ENCODE results near the gene KLHL21.

KLHL21 gene

DNA sequence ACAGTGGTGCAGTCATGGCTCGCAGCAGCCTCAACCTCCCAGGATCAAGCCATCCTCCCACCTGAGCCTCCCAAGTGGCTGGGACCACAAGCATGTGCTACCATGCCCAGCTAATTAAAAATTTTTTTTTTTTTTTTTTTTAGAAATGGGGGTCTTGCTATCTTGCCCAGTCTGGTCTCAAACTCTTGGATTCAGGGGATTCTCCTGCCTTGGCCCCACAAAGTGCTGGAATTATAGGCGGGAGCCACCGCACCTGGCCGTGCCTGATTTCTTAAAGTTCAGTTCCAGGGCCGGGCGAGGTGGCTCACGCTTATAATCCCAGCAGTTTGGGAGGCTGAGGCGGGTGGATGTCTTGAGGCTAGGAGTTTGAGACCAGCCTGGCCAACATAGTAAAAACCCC is 28.4 kb upstream of the KLHL21 start:
- TF ChIP-seq RAD21 (IDR thresholded peaks at IDR 0.05; ENCODE audit: low read depth): no peak
- TF ChIP-seq TCF12 (IDR thresholded peaks at IDR 0.05; ENCODE audit: low read depth): no peak
- TF ChIP-seq FOXM1 (IDR thresholded peaks at IDR 0.05; ENCODE audit: borderline replicate concordance, low read depth): no peak
- TF ChIP-seq TEAD4 (IDR thresholded peaks at IDR 0.05): no peak
- no peak for TF ChIP-seq YY1 (IDR thresholded peaks at IDR 0.05; ENCODE audit: low read depth)
- no peak for TF ChIP-seq CREB1 (IDR thresholded peaks at IDR 0.05; ENCODE audit: low read depth)
- TF ChIP-seq TAF1 (IDR thresholded peaks at IDR 0.05; ENCODE audit: low read depth): no peak
- TF ChIP-seq, protein P1, sequence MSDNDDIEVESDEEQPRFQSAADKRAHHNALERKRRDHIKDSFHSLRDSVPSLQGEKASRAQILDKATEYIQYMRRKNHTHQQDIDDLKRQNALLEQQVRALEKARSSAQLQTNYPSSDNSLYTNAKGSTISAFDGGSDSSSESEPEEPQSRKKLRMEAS (IDR thresholded peaks at IDR 0.05): no peak
- TF ChIP-seq NFIC (IDR thresholded peaks at IDR 0.05): no peak
- TF ChIP-seq, protein P2, sequence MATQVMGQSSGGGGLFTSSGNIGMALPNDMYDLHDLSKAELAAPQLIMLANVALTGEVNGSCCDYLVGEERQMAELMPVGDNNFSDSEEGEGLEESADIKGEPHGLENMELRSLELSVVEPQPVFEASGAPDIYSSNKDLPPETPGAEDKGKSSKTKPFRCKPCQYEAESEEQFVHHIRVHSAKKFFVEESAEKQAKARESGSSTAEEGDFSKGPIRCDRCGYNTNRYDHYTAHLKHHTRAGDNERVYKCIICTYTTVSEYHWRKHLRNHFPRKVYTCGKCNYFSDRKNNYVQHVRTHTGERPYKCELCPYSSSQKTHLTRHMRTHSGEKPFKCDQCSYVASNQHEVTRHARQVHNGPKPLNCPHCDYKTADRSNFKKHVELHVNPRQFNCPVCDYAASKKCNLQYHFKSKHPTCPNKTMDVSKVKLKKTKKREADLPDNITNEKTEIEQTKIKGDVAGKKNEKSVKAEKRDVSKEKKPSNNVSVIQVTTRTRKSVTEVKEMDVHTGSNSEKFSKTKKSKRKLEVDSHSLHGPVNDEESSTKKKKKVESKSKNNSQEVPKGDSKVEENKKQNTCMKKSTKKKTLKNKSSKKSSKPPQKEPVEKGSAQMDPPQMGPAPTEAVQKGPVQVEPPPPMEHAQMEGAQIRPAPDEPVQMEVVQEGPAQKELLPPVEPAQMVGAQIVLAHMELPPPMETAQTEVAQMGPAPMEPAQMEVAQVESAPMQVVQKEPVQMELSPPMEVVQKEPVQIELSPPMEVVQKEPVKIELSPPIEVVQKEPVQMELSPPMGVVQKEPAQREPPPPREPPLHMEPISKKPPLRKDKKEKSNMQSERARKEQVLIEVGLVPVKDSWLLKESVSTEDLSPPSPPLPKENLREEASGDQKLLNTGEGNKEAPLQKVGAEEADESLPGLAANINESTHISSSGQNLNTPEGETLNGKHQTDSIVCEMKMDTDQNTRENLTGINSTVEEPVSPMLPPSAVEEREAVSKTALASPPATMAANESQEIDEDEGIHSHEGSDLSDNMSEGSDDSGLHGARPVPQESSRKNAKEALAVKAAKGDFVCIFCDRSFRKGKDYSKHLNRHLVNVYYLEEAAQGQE (IDR thresholded peaks at IDR 0.05; ENCODE audit: low read depth): no peak
- TF ChIP-seq EGR1 (IDR thresholded peaks at IDR 0.05): no peak
- TF ChIP-seq ZBTB7A (IDR thresholded peaks at IDR 0.05; ENCODE audit: low read depth): no peak
- no peak for TF ChIP-seq USF1 (IDR thresholded peaks at IDR 0.05)

DNA sequence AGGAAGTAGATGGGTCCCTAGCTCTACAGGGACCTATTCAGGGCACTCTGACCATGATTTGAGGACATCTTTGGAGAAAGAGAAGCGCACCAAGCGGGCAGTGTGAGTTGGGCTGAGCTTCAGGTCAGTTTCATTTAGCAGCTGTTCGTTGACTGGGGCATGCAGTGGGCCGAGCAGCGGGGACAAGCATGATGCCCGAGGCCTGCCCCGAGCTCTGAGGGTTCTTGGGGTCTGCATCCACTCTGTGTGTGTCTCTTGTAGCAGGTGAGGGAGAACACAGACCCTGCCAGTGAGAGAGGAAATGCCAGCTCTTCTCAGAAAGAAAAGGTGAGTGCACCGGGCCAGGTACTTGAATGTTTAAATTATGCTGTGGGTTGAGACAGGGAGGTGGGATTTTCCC is 27.4 kb upstream of the KLHL21 start:
- TF ChIP-seq CREB1 (IDR thresholded peaks at IDR 0.05; ENCODE audit: low read depth) (no peak), NFIC (IDR thresholded peaks at IDR 0.05) (no peak), EGR1 (IDR thresholded peaks at IDR 0.05) (no peak), YY1 (IDR thresholded peaks at IDR 0.05; ENCODE audit: low read depth) (no peak), TEAD4 (IDR thresholded peaks at IDR 0.05) (no peak), RAD21 (IDR thresholded peaks at IDR 0.05; ENCODE audit: low read depth) (no peak), EP300 (IDR thresholded peaks at IDR 0.05; ENCODE audit: borderline replicate concordance) (no peak)
- TF ChIP-seq, protein P1 (IDR thresholded peaks at IDR 0.05): no peak
- TF ChIP-seq, protein P2 (IDR thresholded peaks at IDR 0.05; ENCODE audit: low read depth): no peak

DNA sequence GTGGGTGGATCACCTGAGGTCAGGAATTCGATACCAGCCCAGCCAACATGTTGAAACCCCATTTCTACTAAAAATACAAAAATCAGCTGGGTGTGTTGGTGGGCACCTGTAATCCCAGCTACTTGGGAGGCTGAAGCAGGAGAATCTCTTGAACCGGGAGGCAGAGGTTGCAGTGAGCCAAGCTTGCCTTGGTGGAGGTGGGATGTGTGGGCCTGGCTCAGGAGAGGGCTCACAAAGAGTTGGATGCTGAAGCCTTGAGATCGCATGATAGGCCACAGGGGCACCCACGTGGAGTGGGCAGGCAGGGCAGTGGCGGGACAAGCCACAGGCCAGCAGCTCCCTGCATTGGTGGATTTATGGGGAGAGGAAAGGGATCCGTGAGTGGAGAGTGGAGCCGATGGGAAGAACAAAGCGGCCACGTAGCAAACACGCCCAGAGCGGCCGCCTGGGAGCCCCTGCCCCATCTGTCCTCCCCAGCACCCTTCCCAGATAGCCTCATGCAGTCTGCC is 26.4 kb upstream of the KLHL21 start:
- TF ChIP-seq CEBPB (IDR thresholded peaks at IDR 0.05) (no peak), RAD21 (IDR thresholded peaks at IDR 0.05; ENCODE audit: low read depth) (no peak), USF1 (IDR thresholded peaks at IDR 0.05) (no peak), CREB1 (IDR thresholded peaks at IDR 0.05; ENCODE audit: low read depth) (no peak), EGR1 (IDR thresholded peaks at IDR 0.05) (no peak)

GRCh38 chr1:6627841-6628545 is 25.3 kb upstream of the KLHL21 start:
- TF ChIP-seq ZBTB7A (IDR thresholded peaks at IDR 0.05; ENCODE audit: low read depth) (no peak), EGR1 (IDR thresholded peaks at IDR 0.05) (no peak), FOXM1 (IDR thresholded peaks at IDR 0.05; ENCODE audit: borderline replicate concordance, low read depth) (no peak), EP300 (IDR thresholded peaks at IDR 0.05; ENCODE audit: borderline replicate concordance) (no peak), TCF12 (IDR thresholded peaks at IDR 0.05; ENCODE audit: low read depth) (no peak), CEBPB (IDR thresholded peaks at IDR 0.05) (no peak), USF1 (IDR thresholded peaks at IDR 0.05) (no peak), CREB1 (IDR thresholded peaks at IDR 0.05; ENCODE audit: low read depth) (no peak), NFIC (IDR thresholded peaks at IDR 0.05) (no peak)
- TF ChIP-seq, protein P1 (IDR thresholded peaks at IDR 0.05): no peak

- TF ChIP-seq EP300 (IDR thresholded peaks at IDR 0.05; ENCODE audit: borderline replicate concordance) (no peak), CREB1 (IDR thresholded peaks at IDR 0.05; ENCODE audit: low read depth) (no peak), CEBPB (IDR thresholded peaks at IDR 0.05) (no peak), RAD21 (IDR thresholded peaks at IDR 0.05; ENCODE audit: low read depth) (no peak), FOXM1 (IDR thresholded peaks at IDR 0.05; ENCODE audit: borderline replicate concordance, low read depth) (no peak), TCF12 (IDR thresholded peaks at IDR 0.05; ENCODE audit: low read depth) (no peak), EGR1 (IDR thresholded peaks at IDR 0.05) (no peak), TAF1 (IDR thresholded peaks at IDR 0.05; ENCODE audit: low read depth) (no peak), ZBTB7A (IDR thresholded peaks at IDR 0.05; ENCODE audit: low read depth) (no peak), NFIC (IDR thresholded peaks at IDR 0.05) (no peak), USF1 (IDR thresholded peaks at IDR 0.05) (no peak), YY1 (IDR thresholded peaks at IDR 0.05; ENCODE audit: low read depth) (no peak), TEAD4 (IDR thresholded peaks at IDR 0.05) (no peak)
- TF ChIP-seq, protein P1 (IDR thresholded peaks at IDR 0.05): no peak
- TF ChIP-seq, protein P2 (IDR thresholded peaks at IDR 0.05; ENCODE audit: low read depth): no peak
Measured at GRCh38 chr1:6627031-6627430, 24.4 kb upstream of the KLHL21 start.
